Breast epithelium (tissue), 3 donors: ENCODE results near the gene CHRM1.

ENCODE experiments used
- CTCF ChIP-seq, 3 donors: fragments of 450-650 bp; IDR thresholded peaks; one replicate each; pipeline ENCODE4 v1.5.1; 2016 to 2017; ENCODE audit warnings: antibody characterized with exemption in 3 of 3, mild to moderate bottlenecking in 3 of 3, moderate library complexity in 3 of 3
- POLR2A ChIP-seq: fragments of 450-650 bp; IDR thresholded peaks from one replicate; pipeline ENCODE4 v1.6.1; 2016; ENCODE audit warnings: antibody characterized with exemption, mild to moderate bottlenecking, moderate library complexity
- POLR2AphosphoS5 ChIP-seq, 3 donors: sonication (generic); formaldehyde crosslinking; IDR thresholded peaks; one replicate each; pipeline ENCODE4 v1.6.1; 2017; ENCODE audit warnings: antibody characterized with exemption in 3 of 3

- TF ChIP-seq CTCF (IDR thresholded peaks at IDR 0.05) = no peak
- no peak for TF ChIP-seq POLR2A
- TF ChIP-seq POLR2AphosphoS5 (IDR thresholded peaks at IDR 0.05) = no peak
These were observed 1.1 kb downstream of the CHRM1 start for GRCh38 chr11:62919898-62920640.
